Left ventricle myocardium inferior (tissue), 1 donor: ENCODE measurements around the gene VPS13A. TPM values are rescaled to one million over a fixed set of nuclear protein-coding genes. Genes with fewer than 3 reads are reported as not detected.

Experiments
- DNase-seq: peaks from one replicate; pipeline ENCODE4 v3.0.0-alpha.2; 2020
- H3K27ac ChIP-seq: fragments of 200-600 bp; replicated peaks from 2 replicates; pipeline ENCODE4 v1.8.0; 2021
- H3K27me3 ChIP-seq: fragments of 200-600 bp; 2 replicates; pipeline ENCODE4 v1.8.0; 2021; ENCODE audit warnings: low read depth
- H3K36me3 ChIP-seq: fragments of 200-600 bp; 2 replicates; pipeline ENCODE4 v1.8.0; 2021
- H3K4me1 ChIP-seq: fragments of 200-600 bp; 2 replicates; pipeline ENCODE4 v1.8.0; 2021
- H3K4me3 ChIP-seq: fragments of 200-600 bp; 2 replicates; pipeline ENCODE4 v1.8.0; 2021; ENCODE audit warnings: mild to moderate bottlenecking, moderate library complexity
- H3K9me3 ChIP-seq: fragments of 200-600 bp; replicated peaks from 2 replicates; pipeline ENCODE4 v1.8.0; 2021
- intact Hi-C: fragments of 100-400 bp; cut with micrococcal nuclease; formaldehyde crosslinking; loops from one replicate; pipeline ENCODE4 v1.11.0; 2022
- total RNA-seq: library from RNA; stranded (reverse); fragmentation: NEBNext Ultra II Directional; extraction: Animal tissue kit (Norgen Biotek cat#: 25700); gene quantifications from one replicate; pipeline ENCODE4 v1.2.1, GENCODE V29; 2021
- TF ChIP-seq, protein P1 (sequence below): fragments of 200-600 bp; IDR thresholded peaks from 2 replicates; pipeline ENCODE4 v1.8.0; 2021; ENCODE audit warnings: antibody characterized with exemption, mild to moderate bottlenecking, borderline replicate concordance
- donor health status: DM: no; HTN: yes; CAD: no; lungs with severe emphysema.

VPS13A gene
- total RNA-seq, 1 donor from 2014 or later = 32.5 TPM

DNA sequence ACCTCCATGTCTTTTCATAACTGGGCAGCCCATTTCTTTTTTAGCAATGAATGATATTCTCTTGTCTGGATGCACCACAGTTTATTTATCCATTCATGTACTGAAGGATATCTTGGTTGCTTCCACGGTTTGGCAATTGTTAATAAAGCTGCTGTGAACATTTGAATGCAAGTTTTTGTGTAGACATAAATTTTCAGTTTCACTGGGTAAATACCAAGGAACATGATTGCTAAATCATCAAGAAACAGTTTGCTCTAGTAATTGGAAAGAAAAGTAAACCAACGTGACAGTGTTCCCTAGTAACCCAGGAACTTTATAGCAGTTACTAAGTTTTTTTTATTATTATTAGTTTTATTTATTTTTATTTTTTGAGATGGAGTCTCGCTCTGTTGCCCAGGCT is 100.4 kb downstream of the VPS13A start:
- TF ChIP-seq, protein P1, sequence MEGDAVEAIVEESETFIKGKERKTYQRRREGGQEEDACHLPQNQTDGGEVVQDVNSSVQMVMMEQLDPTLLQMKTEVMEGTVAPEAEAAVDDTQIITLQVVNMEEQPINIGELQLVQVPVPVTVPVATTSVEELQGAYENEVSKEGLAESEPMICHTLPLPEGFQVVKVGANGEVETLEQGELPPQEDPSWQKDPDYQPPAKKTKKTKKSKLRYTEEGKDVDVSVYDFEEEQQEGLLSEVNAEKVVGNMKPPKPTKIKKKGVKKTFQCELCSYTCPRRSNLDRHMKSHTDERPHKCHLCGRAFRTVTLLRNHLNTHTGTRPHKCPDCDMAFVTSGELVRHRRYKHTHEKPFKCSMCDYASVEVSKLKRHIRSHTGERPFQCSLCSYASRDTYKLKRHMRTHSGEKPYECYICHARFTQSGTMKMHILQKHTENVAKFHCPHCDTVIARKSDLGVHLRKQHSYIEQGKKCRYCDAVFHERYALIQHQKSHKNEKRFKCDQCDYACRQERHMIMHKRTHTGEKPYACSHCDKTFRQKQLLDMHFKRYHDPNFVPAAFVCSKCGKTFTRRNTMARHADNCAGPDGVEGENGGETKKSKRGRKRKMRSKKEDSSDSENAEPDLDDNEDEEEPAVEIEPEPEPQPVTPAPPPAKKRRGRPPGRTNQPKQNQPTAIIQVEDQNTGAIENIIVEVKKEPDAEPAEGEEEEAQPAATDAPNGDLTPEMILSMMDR = no peak

DNA sequence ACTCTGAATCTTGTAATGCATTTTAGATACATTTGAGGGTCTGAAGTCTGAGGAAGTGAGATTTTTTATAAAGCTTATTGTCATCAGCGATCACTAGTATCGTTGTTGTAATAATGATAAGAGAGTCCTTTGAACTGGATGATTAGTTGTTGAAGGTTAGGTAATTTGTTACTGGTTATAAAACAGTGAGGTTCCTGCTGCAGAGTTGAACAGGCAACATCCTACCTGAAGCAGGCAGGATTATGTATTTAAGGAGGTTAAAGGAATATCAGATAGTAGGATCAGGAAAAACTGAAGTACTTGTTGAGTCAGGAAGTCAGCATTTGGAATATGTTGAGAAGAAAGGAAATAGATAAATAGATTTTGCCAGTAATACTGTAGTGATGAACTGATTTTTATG is 106.7 kb downstream of the VPS13A start:
- TF ChIP-seq, protein P1 = no peak

More for the DNA sequence above, 100.4 kb downstream of the VPS13A start:
- Histone ChIP-seq H3K36me3 (peaks cover 15% of the 10 kb centered on the region), H3K27ac (no peak overlapping the region), H3K9me3 (no peaks in the 10 kb centered on the region), H3K4me3 (no peak overlapping the region), H3K27me3 (no peaks in the 10 kb centered on the region), H3K4me1 (no peaks in the 10 kb centered on the region)
- no peak for DNase-seq
- intact Hi-C loops = no loop called here

DNA sequence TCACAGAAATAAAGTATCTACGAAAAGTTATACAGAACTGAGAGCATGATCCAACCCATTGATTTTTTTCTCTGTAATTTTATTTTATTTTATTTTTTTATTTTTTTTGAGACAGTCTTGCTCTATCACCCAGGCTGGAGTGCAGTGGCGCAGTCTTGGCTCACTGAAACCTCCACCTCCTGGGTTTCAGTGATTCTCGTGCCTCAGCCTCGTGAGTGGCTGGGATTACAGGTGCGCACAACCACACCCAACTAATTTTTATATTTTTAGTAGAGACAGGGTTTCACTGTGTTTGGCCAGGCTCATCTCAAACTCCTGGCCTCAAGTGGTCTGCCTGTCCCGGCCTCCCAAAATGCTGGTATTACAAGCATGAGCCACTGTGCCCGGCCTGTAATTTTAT is 107.3 kb downstream of the VPS13A start:
- Histone ChIP-seq H3K27me3 (no peaks in the 10 kb centered on the region), H3K27ac (no peak overlapping the region), H3K4me3 (no peak overlapping the region), H3K9me3 (peaks cover 15% of the 10 kb centered on the region), H3K36me3 (peaks cover 38% of the 10 kb centered on the region), H3K4me1 (no peaks in the 10 kb centered on the region)
- DNase-seq = no peak
- intact Hi-C loops = no loop called here
- TF ChIP-seq, protein P1 = no peak

More for the DNA sequence above, 106.7 kb downstream of the VPS13A start:
- Histone ChIP-seq H3K4me1 (no peaks in the 10 kb centered on the region), H3K36me3 (peaks cover 38% of the 10 kb centered on the region), H3K27me3 (no peaks in the 10 kb centered on the region), H3K9me3 (peaks cover 15% of the 10 kb centered on the region), H3K4me3 (no peak overlapping the region), H3K27ac (no peak overlapping the region)
- no peak for DNase-seq
- intact Hi-C loops = no loop called here

DNA sequence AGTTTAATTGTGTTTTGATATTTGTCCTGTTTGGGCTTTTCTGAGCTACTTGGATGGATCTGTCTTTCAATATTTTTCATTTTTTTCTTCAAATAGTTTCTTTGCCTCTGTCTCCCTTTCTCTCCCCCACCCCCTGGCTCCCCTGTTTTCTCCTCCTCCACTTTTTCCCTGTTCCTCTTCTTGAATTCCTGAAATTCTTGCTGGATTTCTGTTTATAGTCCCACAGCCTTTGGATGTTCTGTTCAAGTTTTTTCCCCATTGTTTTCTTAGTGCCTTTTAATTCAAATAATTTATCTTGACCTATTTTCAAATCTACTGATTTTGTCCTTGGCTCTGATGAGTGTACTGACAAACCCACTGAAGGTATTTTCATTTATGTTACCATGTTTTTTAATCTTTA is 113.0 kb downstream of the VPS13A start:
- intact Hi-C loops = no loop called here
- no peak overlapping the region for H3K27ac ChIP-seq
- H3K4me1 ChIP-seq = no peaks in the 10 kb centered on the region
- no peak overlapping the region for H3K4me3 ChIP-seq
- H3K9me3 ChIP-seq = peaks cover 15% of the 10 kb centered on the region
- DNase-seq = no peak
- peaks cover 19% of the 10 kb centered on the region for H3K36me3 ChIP-seq
- H3K27me3 ChIP-seq = no peaks in the 10 kb centered on the region
- TF ChIP-seq, protein P1 = no peak

DNA sequence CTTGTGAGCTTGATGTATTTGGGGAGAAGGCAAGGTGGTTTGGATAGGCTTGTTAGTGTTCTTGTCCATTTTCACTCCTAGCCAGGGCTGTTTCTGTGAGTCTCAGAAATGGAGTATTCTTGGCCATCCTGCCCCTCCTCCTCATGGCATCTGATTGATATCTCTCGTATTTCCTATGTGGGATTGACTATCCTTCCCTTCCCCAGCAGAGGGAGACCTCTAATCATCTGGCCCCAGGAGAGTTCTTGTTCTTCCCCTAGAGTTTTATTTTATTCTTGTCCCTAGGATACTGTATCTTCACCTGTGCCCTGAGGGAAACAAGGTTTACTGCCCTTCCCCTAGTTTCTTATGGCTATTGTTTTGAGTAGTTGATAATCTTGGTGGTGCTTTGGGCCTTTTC is 114.4 kb downstream of the VPS13A start:
- Histone ChIP-seq H3K27me3 (no peaks in the 10 kb centered on the region), H3K4me3 (no peak overlapping the region), H3K9me3 (peaks cover 15% of the 10 kb centered on the region), H3K27ac (no peak overlapping the region), H3K4me1 (no peaks in the 10 kb centered on the region), H3K36me3 (peaks cover 31% of the 10 kb centered on the region)
- no peak for DNase-seq
- intact Hi-C loops = no loop called here
- TF ChIP-seq, protein P1 = peak; percentile 22

DNA sequence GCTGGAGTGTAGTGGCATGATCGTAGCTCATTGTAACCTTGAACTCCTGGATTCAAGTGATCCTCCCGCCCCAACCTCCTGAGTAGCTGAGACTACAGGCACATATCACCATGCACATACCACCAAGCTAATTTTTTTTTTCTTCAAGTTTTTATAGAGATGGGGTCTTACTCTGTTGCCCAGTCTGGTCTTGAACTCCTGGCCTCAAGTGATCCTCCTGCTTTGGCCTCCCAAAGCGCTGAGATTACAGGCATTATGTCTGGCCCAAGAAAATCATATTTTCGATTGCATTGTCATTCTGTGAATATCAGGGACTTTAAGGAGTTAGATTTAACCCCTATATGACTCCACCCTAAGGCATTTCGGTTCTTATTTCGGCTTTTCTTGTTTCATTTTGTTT is 116.6 kb downstream of the VPS13A start:
- H3K27ac ChIP-seq = no peak overlapping the region
- no peaks in the 10 kb centered on the region for H3K4me1 ChIP-seq
- DNase-seq = no peak
- TF ChIP-seq, protein P1 = no peak
- intact Hi-C loops = no loop called here
- H3K9me3 ChIP-seq = no peaks in the 10 kb centered on the region
- H3K27me3 ChIP-seq = no peaks in the 10 kb centered on the region
- peaks cover 12% of the 10 kb centered on the region for H3K36me3 ChIP-seq
- no peak overlapping the region for H3K4me3 ChIP-seq
